ENCODE data around the gene CRIM1. TPM values are rescaled to one million over a fixed set of nuclear protein-coding genes. Genes with fewer than 3 reads are reported as not detected.

CRIM1 gene
- total RNA-seq, 1 donor from 2014 or later, result 0.58 TPM

GRCh38 chr2:36326286-36326685 lies 29.3 kb upstream of the CRIM1 start:
- DNase-seq (no peak), ATAC-seq (ENCODE audit: low read depth) (no peak)
- Mint-ChIP-seq H3K9me3 (peaks cover 7% of the 10 kb centered on the region), H3K27me3 (peaks cover 6% of the 10 kb centered on the region), H3K4me3 (no peak overlapping the region), H3K36me3 (ENCODE audit: low read depth) (no peaks in the 10 kb centered on the region), H3K27ac (no peak overlapping the region), H3K4me1 (no peaks in the 10 kb centered on the region)
- intact Hi-C loops (cut with micrococcal nuclease), result no loop called here
- ChIA-PET POLR2A (no interaction called here), CTCF (no interaction called here)
- no peak for TF ChIP-seq CTCF (IDR thresholded peaks at IDR 0.05)

- Mint-ChIP-seq H3K36me3 (ENCODE audit: low read depth) (no peaks in the 10 kb centered on the region), H3K27me3 (peaks cover 2% of the 10 kb centered on the region), H3K9me3 (no peaks in the 10 kb centered on the region), H3K4me1 (no peaks in the 10 kb centered on the region), H3K27ac (no peak overlapping the region), H3K4me3 (no peak overlapping the region)
- CTCF ChIA-PET, result no interaction called here
- POLR2A ChIA-PET, result no interaction called here
- intact Hi-C loops (cut with micrococcal nuclease), result no loop called here
- ATAC-seq (ENCODE audit: low read depth), result no peak
- DNase-seq, result no peak
- TF ChIP-seq CTCF (IDR thresholded peaks at IDR 0.05), result no peak
Measured at GRCh38 chr2:36329251-36329650, 26.3 kb upstream of the CRIM1 start.

GRCh38 chr2:36329746-36330472 lies 25.7 kb upstream of the CRIM1 start:
- ATAC-seq (ENCODE audit: low read depth) (no peak), DNase-seq (no peak)
- H3K27ac Mint-ChIP-seq, result no peak overlapping the region
- peaks cover 2% of the 10 kb centered on the region for H3K27me3 Mint-ChIP-seq
- H3K4me3 Mint-ChIP-seq, result no peak overlapping the region
- no peaks in the 10 kb centered on the region for H3K36me3 Mint-ChIP-seq (ENCODE audit: low read depth)
- intact Hi-C loops (cut with micrococcal nuclease), result no loop called here
- POLR2A ChIA-PET, result no interaction called here
- no peaks in the 10 kb centered on the region for H3K9me3 Mint-ChIP-seq
- H3K4me1 Mint-ChIP-seq, result no peaks in the 10 kb centered on the region
- CTCF ChIA-PET, result no interaction called here
- no peak for TF ChIP-seq CTCF (IDR thresholded peaks at IDR 0.05)

GRCh38 chr2:36330473-36331395 lies 24.8 kb upstream of the CRIM1 start:
- intact Hi-C loops (cut with micrococcal nuclease), result no loop called here
- no peak for ATAC-seq (ENCODE audit: low read depth)
- POLR2A ChIA-PET, result no interaction called here
- no peak for DNase-seq
- CTCF ChIA-PET, result no interaction called here
- no peaks in the 10 kb centered on the region for H3K9me3 Mint-ChIP-seq
- H3K27me3 Mint-ChIP-seq, result peaks cover 4% of the 10 kb centered on the region
- H3K4me1 Mint-ChIP-seq, result no peaks in the 10 kb centered on the region
- TF ChIP-seq CTCF (IDR thresholded peaks at IDR 0.05), result no peak
- no peak overlapping the region for H3K4me3 Mint-ChIP-seq
- no peaks in the 10 kb centered on the region for H3K36me3 Mint-ChIP-seq (ENCODE audit: low read depth)
- no peak overlapping the region for H3K27ac Mint-ChIP-seq

GRCh38 chr2:36333350-36334012 lies 22.1 kb upstream of the CRIM1 start:
- Mint-ChIP-seq H3K4me1 (no peaks in the 10 kb centered on the region), H3K9me3 (no peaks in the 10 kb centered on the region), H3K36me3 (ENCODE audit: low read depth) (no peaks in the 10 kb centered on the region), H3K27me3 (peaks cover 6% of the 10 kb centered on the region), H3K27ac (no peak overlapping the region), H3K4me3 (no peak overlapping the region)
- TF ChIP-seq CTCF (IDR thresholded peaks at IDR 0.05), result no peak
- DNase-seq, result no peak
- CTCF ChIA-PET, result no interaction called here
- intact Hi-C loops (cut with micrococcal nuclease), result no loop called here
- no peak for ATAC-seq (ENCODE audit: low read depth)
- POLR2A ChIA-PET, result no interaction called here
